GM18519 (cell line): ENCODE data around the gene EEF1AKMT3.

ENCODE experiments used
- ATAC-seq: cut with Tn5 transposase; IDR thresholded peaks from one replicate; pipeline ENCODE4 v1.9.1; 2021; ENCODE audit warnings: mild to moderate bottlenecking, moderate library complexity; ENCODE audit not compliant: unreplicated experiment, low FRiP score

The EEF1AKMT3 gene

DNA sequence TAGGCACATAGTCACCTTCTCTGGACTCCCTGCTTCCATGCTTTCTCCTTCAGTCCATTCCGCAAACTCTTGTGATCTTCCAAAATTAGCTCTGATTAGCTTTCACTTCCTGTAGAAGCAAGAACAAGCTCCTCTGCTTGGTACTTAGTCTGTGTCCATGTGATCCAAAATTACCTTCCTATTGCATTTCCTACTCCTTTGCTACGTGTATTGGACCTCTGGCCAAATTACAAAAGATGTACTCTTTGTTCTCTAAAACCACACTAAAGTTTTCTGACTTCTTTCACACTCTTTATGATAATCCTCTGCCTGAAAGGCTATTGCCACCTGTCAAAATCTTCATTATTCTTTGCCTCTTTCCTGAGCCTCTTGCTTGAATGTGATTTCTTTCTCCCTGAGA is 9.4 kb downstream of the EEF1AKMT3 start:
- no peak for ATAC-seq

DNA sequence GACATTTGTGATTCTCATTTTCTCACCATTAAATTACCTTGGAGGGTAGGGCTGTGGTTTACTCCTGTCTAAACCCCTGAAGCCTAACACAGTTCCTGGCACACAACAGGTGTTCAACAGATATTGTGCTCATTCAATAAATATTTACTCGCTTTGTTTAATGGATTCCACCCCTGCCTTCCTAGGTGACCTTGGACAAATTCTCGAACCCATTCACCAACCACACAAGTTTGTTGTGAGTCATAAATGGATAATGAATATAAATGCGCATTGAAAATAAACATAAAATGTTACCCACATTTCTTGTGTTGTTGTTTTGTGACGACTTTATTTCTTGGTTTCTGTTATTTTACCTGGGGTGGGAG is 9.8 kb downstream of the EEF1AKMT3 start:
- no peak for ATAC-seq

DNA sequence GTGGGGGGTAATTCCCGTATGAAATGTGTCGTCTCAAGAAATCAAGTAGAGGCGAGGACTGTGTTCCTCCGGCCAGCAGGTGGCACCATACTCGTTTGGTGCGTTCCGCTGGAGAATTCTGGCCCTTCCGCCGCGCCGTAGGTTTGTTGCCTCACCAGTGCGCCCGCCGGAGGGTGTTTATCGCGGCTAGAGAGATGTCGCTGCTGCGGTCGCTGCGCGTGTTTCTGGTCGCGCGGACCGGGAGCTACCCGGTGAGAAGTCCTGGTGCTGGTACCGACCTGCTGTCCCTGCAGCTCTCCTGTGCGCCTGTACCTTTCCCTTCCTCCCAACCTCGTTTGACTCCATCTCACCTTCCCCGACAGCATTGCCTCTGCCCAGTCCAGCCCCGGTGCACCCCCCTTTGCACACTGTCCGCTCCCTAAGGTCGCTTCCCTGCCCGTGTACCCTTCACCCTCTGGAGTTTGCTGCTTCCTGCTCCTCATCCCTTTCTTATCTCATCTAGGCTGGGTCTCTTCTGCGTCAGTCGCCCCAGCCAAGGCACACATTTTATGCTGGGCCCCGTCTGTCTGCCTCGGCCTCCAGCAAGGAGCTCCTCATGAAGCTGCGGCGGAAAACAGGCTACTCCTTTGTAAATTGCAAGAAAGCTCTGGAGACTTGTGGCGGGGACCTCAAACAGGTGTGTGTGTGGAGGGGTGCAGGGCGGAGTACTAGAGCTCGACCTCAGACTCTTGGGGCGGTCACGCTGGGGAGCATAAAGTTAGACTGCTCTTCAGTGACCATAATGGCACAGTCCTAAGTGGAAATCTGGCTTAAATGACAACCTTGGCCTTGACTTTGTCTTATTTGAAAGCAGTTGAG is 10.4 kb downstream of the EEF1AKMT3 start, which contains the start of gene TSFM:
TSFM (plus strand) TSS at position 180 of the 858 bp plus-strand sequence; CDS start at position 195, 15 bp downstream.
- ATAC-seq, result peak; percentile 49

DNA sequence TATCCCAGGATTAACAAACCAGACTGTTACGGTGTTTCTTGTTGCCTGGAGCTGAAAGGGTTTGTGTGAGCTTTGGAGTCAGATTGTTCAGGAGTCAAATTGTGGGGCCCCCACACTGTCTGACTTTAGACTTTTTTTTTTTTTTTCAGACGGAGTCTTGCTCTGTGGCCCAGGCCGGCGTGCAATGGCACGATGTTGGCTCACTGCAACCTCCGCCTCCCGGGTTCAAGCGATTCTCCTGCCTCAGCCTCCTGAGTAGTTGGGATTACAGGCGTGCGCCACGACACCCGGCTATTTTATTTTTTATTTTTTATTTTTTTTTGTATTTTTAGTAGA is 11.0 kb downstream of the EEF1AKMT3 start:
- no peak for ATAC-seq

DNA sequence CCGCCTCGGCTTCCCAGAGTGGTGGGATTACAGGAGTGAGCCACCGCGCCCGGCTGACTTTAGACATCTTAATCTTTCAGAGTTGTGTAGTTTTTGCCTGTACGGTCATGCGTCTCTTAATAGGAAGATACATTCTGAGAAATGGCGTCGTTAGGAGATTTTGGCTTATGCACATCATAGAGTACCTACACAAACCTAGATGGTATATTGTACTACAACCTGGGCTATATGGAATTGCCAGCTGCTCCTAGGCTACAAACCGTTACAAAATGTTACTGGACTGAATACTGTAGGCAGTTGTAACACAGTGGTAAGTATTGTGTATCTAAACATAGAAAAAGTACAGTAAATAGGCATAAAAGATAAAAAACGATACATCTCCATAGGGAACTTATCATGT is 11.4 kb downstream of the EEF1AKMT3 start:
- no peak for ATAC-seq

DNA sequence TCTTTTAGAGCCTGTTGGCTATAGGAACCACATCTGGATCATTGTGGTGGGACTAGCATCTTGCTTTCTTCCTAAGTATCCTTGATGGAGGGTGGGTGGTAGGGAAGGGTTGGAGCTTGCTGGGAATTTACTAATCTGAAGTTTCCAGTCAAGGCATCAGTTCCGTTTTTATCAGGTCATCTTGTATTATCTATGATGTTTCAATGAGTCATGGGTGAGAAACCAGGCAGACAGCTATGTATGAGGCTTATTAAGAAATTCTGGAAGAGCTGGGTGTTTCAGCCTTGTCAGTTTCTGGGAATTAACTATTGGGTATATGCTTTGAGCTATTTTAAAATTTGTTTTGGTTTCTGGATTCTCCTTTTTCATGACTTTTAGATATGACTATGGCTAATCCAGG is 21.5 kb downstream of the EEF1AKMT3 start:
- no peak for ATAC-seq

DNA sequence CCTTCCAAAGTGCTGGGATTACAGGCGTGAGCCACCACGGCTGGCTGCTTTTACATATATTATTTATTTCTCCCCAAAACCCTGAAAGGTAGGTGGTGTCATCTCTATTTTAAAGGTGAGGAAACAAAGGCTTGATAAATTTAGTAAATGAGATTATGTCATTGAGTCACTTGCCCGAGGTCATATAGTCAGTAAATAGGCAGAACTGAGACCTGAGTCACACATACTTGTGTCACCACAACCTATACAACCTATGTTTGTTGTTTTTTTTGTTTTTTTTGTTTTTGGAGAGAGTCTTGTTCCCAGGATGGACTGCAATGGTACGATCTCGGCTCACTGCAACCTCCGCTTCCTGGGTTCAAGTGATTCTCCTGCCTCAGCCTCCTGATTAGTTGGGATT is 22.9 kb downstream of the EEF1AKMT3 start:
- ATAC-seq, result no peak

DNA sequence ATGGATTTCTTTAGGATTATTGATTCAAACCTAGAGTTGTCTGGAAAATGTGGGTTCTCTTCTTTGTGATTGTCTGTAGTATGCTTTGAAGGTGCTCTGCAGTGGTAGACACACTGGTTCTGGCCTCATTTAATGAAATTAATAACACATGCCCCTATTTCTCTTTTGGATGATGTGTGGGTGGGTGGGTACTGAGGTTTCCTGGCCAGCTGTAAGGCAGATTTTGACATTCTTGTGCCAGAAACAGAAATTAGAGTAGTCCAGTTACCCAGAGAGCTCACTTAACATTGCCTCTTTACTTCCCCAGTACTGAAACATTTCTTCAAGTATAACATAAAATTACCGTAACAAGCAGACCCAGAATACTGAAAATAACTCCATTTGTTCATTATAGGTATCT is 24.6 kb downstream of the EEF1AKMT3 start:
- ATAC-seq, result no peak

DNA sequence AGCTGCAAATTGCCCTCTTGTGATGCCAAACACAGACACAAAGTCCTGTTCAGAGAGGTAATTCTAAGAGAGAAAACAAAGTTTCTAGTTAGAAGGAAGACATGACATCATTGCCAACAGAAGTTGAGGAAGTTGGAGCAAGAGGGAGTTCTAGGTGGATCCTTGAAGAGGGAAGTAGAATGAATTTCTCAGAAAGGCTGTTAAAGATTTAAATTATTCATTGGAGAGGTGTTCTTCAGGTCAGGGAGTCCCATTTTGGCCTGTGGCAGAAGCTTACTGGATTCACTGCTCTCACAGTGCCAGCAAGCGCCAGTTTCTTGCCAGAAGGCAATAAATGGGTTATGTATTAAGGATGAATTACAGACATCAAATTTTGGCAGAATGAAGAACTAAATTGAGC is 25.5 kb downstream of the EEF1AKMT3 start:
- no peak for ATAC-seq

DNA sequence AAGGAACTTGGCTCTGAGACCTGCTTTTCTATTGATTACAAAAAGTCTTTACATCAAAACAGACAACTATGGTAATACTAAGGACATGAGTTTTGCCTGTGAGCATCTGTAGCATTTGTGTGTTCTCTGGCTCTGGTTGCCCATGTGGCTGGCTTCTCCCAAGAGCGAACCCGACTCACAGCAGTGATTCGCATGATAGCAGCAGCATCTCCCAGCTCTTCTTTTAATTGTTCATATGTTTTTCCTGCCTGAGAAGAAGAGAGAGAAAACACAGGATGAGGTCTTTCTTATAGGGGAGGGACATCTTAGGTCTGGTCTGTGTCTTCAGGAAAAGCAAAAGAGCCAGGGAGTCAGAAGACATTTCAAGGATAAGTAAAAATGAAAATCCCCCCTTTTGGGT is 28.6 kb downstream of the EEF1AKMT3 start:
- no peak for ATAC-seq

DNA sequence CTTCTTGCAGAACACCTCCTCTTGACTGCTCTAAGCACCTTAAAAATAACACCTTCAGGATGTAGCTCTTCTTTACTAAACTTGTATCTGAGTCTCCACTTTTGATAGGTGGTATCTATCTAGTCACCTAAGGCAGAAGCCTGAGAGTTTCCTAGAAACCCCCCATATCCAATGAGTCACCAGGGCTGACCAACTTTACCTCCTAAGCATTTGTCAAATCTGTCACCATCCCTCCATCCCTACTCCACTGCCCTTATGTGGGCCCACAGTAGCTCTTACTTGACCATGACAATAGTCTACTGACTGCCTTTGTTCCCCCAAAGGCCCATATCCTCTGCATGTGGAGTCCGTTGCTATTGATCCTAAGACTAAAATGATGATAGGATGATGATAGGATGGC is 30.2 kb downstream of the EEF1AKMT3 start:
- no peak for ATAC-seq

DNA sequence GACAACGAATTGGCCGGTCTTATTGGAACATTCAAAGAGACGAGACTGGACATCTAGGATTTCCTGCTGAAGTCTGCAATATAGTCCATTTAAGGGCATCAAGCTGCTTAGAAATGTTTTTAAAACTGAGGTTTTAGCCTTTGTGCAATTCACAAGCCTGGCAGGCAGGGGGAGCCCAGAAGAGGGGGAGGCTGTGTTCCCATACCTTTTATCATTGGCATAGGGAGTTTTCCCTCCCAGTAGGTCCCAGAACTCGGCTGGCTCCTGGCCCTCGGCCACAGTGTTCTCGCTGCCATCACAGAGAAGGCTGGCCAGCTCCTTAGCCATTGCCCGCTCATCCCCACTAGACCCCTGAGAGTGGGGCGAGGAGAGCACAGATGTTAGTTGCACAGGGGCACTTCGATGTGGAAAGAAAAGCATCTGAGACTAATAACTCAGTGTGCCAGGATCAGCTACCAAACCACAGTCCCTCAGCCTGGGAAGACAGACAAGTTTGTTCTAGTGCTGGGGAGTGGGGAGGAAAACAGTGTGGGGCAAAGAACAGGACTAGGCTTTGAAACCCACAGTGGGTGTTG is 31.0 kb downstream of the EEF1AKMT3 start:
- no peak for ATAC-seq

DNA sequence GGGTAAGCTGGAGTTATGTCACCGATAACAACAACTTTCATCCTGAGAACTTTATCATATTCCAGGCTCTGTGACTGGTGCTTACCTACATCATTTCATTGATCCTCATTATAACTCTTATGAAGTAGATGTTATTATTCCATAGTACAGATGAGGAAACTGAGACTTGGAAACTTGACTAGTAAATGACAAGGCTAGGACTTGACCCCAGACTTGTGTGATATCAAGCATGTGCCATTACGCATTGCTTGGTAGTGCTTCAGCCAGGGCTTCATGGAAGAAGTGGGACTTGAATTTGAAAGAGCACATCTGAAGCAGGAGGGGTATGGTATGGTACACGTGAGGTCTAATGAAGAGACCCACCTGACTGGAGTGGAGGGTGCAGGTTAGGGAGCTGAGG is 34.3 kb downstream of the EEF1AKMT3 start:
- no peak for ATAC-seq

DNA sequence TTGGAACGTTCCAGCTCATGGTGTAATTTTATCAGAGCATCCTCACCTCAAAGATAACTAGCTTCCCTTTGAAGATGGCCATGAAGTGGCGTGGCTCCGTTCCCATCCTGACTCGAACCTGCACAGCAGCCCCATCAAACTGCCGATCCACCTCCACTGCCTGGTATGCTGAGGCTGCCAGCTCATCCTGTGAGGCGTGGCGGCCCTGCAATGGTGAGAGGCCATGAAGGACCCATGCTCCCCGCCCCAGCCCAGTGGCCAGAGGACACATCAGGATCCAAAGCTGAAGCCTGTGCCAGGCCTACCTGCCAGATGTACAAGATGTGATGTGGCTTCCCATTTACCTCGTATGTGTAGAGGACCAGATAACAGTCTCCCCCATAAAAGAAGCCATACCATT is 34.9 kb downstream of the EEF1AKMT3 start:
- ATAC-seq, result no peak

DNA sequence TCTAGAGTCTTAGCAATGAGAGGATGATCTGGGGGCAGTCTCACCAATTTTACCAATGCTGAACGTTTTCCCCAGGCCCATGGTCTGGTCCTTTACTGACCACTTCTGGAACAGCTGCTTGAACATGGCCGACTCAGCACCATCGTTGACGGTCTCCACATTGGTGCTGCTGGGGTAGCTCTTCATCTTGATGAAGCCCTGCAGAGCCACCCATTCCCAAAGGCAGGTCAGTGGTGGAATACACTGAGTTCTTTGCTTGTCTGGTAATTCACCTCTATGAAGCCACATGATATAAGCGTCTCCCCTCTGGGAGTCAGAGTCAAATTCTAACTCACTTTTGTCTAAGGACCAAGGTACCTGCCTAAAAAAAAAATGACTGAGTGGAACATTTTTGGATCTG is 35.9 kb downstream of the EEF1AKMT3 start:
- ATAC-seq, result no peak

DNA sequence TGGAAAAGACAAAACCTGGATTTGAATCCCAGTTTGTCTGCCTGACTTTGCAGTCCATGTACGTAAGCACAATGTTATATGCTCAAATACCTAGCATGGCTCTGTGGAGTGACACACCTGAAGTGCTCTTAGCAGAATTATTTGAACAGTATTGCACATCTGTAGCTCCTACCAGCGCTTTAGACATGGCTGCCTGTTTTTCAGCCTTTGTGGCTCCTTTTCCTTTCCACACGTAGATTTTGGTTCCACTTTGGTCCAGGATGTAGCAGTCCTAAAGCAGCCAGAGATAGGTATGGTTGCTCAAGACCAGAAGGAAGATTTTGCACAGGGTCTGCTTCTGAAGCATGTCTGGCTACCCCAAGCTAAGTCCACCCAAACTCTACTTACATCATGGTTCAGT is 37.0 kb downstream of the EEF1AKMT3 start:
- ATAC-seq, result no peak

DNA sequence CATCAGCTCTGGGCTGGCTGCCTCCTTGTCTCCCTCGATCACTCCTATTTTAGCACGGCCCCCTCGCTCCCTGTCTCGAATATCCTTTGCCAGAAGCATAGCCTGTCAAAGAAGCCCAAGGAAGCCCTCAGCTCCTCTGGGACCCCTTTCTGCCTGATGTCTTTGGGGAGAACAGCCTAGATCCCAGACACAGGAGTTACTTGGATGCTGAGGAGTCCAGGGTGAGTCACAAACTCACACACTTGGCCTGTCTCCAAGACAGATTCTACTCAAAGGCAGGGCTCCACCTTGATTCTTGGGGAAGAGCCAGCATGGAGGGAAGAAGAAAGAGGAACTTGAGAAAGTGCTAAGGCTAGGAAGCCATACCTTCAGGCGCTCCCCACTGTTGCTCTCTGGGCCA is 38.0 kb downstream of the EEF1AKMT3 start:
- ATAC-seq, result no peak

DNA sequence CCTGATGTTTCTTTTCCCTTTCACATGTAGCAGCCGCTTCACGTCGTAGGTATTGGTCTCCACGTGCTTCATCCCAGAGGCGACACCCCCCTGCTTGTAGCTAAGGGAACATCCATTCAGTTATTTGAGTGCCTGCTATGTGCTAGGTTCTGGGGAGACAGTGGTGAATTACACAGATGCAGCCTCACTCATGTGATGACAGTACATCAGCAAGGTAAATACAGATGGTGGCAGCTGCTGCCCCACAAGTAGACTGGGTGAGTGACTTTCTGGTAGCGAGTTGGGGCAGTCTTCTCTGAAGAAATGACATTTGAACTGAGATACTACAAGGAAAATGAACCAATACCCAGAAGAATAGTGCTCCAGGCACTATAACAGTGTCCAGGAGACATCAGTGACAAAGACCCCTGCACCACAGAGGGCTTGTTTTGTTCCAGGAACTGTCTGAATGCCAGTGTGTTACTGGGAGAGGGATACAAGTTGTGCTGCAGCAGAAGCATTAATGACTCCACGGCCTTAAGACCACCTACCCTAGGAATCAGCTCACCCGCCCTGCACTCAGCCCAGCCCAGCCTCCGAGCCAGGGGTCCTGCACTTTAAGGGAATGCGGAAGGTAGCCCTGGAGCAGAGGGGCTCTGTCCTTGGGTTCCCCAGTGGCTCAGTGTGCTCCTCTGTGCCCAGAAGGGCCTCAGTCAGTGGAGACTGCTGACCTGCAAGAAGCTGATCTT is 38.8 kb downstream of the EEF1AKMT3 start:
- no peak for ATAC-seq

DNA sequence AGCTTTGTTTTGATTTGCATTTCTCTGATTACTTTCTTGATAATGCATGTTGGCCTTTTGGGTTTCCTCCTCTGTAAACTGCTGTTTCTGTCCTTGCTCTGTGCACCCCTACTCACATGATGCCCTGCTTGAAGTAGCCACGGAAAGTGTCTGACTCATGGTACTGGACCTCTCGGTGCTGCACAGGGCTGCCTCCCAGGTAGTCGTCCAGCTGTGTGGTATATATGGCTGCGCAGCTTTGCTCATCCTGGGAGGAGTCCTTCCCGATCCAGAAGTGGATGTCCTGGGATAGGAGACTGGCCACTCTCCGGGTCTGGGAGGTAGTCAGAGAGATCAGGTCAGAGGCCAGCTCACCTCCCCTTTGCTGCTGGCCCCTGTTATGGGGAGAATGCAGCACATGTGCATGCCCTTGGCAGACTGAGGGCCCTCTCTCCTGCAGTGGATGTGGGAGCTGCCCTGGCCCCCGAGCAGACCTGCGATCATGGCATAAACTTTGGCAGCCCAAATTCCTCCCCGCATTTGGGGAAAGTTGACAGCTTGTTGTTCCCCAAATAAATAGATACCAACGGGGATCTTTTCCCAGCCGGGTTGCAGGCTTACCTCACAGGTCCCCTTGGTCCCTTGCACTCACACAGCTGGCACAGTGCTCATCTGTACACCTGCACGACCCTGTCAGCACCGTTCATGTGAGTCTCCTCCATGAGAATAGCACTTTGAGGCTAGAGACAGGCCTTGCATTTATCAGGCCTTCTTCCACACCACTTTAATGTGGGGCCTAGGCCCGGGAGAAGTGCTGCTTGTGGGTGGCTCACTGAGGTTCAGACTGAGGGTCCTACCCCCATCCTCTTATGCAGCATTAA is 40.9 kb downstream of the EEF1AKMT3 start:
- no peak for ATAC-seq

DNA sequence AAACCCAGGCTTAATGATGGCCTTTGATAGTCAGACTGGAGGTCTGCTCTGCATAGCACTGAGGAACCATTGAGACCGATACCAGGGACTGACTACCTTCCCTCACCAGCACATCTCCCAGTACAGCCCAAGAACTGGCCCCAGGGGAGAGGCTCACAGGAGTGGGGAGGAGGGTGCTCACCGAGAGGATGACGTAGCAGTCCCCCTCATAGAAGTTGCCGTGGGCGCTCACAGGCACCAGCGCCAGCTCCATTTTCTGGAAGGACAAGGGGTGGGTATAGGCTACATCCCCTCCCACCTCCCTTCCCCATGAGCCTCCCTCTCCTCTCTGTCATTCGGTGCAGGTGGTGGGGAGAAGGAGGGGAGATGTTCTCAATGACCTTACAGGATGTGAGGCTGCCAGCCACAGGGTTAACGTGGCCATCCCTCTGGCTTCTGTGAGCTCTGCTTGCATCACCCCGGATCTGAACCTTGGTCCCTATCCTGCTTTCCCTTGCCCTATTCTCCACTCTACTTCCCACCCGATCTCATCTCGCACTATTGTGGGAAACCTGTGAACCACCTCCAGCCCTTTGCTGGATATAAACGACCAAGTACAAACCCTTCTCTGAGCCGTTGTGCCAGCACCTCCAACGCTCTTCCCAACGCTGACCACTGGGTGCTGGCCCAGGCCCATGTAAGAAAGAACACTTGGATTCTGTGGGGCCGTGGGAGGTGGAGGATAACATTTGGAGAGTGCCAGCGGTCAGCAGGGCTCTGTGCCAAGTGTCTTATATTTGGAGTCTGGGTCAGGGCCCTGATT is 41.8 kb downstream of the EEF1AKMT3 start:
- no peak for ATAC-seq
